Peyer's patch (tissue), 4 donors: ENCODE data around the gene CMTM6.
"Not testable (repeated sequence)": the region's sequence is repeated elsewhere in the genome, so short reads cannot be mapped to it uniquely, and the experiment has no call there.

Experiments used
- POLR2A ChIP-seq, 2 donors: fragments of 450-650 bp; IDR thresholded peaks; one replicate each; pipeline ENCODE4 v1.5.1; 2017; ENCODE audit warnings: antibody characterized with exemption in 2 of 2, mild to moderate bottlenecking in 2 of 2, moderate library complexity in 2 of 2
- TF ChIP-seq, protein P1 (sequence below), 6 experiments: fragments of 450-650 bp in 4 of 6; fragments of 200-600 bp in 2 of 6; sonication (generic) in 1 of 6; IDR thresholded peaks; one replicate each; pipeline ENCODE4 v1.5.1; 2017 to 2019; ENCODE audit warnings: antibody characterized with exemption in 6 of 6, mild to moderate bottlenecking in 3 of 6, moderate library complexity in 1 of 6

GRCh38 chr3:32462191-32462986 lies 40.3 kb downstream of the CMTM6 start:
- TF ChIP-seq, protein P1, sequence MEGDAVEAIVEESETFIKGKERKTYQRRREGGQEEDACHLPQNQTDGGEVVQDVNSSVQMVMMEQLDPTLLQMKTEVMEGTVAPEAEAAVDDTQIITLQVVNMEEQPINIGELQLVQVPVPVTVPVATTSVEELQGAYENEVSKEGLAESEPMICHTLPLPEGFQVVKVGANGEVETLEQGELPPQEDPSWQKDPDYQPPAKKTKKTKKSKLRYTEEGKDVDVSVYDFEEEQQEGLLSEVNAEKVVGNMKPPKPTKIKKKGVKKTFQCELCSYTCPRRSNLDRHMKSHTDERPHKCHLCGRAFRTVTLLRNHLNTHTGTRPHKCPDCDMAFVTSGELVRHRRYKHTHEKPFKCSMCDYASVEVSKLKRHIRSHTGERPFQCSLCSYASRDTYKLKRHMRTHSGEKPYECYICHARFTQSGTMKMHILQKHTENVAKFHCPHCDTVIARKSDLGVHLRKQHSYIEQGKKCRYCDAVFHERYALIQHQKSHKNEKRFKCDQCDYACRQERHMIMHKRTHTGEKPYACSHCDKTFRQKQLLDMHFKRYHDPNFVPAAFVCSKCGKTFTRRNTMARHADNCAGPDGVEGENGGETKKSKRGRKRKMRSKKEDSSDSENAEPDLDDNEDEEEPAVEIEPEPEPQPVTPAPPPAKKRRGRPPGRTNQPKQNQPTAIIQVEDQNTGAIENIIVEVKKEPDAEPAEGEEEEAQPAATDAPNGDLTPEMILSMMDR (IDR thresholded peaks at IDR 0.05): not testable (repeated sequence)
- TF ChIP-seq POLR2A (IDR thresholded peaks at IDR 0.05): not testable (repeated sequence)
